ENCODE data around the gene SLC28A1.
"Not testable (repeated sequence)": the region's sequence is repeated elsewhere in the genome, so short reads cannot be mapped to it uniquely, and the experiment has no call there.

Gene SLC28A1

DNA sequence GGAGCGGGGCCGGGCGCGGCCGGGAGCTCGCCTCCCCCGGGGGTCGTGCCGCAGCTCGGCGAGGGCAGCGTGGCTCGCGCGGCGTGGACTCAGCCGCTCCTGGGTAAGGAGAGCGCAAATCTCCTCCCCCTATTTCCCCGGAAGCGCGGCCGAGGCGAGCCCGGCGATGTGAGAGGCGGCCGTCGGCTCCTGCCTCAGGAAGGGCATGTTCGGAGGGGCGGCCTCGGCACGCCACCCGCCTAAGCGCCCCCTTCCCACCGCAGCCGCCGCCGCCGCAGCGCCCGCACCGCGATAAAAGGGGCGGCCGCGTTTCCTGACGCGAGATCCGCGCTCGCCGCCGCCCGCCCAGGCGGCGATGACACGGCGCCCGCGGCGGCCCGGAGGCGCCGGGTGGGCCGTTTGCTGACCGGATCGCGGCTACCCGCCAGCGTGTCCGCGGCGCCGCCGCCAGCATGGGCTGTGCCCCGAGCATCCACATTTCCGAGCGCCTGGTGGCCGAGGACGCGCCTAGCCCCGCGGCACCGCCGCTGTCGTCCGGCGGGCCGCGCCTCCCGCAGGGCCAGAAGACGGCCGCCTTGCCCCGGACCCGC lies 97.3 kb downstream of the SLC28A1 start, which contains the start of gene PDE8A:
Gene PDE8A (plus strand): TSS at position 146 of the 590 bp plus-strand sequence. CDS start 307 bp downstream, at position 453.
- in situ Hi-C loops (cut with MboI; ENCODE audit: low pct_unique_long_range_greater_than_20kb, low sequenced_read_pairs) = no loop called here
- DNase-seq = no peak

DNA sequence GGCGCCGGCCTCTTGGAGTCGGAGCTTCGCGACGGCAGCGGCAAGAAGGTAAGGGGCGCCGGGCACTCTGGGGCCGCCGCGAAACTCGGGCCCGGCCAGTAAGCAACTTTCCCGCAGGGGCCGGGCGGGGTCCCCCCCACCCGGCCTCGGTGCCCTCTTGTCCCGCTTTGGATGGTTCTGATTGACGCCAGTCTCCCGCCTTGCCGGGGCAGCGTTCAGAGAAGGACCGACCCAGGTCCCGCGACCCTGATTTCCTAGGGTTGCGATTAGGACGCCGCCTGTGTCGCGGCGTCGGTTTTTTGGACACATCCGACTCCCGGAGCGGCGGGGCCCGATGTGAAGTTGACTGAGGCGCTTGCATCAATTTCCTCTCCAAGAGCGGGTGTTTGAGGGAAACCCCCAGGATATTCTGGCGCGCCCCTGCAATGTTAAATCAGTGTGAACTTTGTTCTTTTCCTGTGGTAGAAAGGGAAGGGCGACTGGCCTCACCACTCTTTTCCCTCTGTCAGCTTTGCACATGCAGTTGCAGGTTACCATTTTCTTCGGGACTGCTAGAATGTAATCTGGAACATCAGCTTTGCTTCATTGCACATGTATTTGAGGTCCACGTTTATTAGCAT lies 97.9 kb downstream of the SLC28A1 start:
- in situ Hi-C loops (cut with MboI; ENCODE audit: low pct_unique_long_range_greater_than_20kb, low sequenced_read_pairs) = no loop called here
- peak; percentile 66 for DNase-seq

DNA sequence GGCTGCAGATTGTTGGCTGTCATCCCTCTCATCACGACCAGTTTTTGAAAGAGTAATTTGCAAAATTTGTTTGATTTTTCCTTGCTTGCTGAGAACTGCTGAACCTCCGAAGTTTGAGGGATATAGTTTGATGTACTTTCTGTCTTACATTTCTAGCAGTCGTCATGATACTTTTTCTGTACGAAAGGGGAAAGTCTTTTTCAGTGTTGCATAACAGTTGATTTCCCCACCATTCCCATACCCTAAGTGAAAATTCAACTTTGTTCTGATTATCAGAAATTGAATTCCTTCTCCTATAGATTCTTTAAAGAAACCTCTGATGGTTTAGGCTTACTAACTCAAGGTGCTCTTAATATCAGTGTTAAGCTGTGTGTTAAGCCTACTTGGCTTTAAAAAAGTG lies 98.8 kb downstream of the SLC28A1 start:
- no peak for DNase-seq
- in situ Hi-C loops (cut with MboI; ENCODE audit: low pct_unique_long_range_greater_than_20kb, low sequenced_read_pairs) = no loop called here

DNA sequence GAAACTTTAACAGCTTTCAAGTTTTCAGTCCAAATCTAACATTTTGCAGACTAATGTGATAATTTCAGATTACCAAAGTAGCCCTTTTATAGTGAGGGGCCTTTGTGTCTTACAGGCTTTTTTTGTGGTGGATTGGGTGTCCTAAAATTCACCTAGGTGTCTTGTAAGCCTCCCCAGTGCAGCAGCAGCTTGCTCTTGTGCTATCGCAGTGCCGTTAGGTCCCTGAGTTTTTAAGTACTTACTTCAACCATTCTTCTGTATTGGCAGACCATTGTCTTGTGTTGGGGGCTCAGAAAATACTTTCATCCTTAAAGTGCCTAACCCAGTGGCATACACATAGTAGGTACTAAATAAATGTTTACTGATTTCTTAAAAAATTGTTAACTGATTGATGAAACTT lies 99.2 kb downstream of the SLC28A1 start:
- in situ Hi-C loops (cut with MboI; ENCODE audit: low pct_unique_long_range_greater_than_20kb, low sequenced_read_pairs) = no loop called here
- DNase-seq = no peak

DNA sequence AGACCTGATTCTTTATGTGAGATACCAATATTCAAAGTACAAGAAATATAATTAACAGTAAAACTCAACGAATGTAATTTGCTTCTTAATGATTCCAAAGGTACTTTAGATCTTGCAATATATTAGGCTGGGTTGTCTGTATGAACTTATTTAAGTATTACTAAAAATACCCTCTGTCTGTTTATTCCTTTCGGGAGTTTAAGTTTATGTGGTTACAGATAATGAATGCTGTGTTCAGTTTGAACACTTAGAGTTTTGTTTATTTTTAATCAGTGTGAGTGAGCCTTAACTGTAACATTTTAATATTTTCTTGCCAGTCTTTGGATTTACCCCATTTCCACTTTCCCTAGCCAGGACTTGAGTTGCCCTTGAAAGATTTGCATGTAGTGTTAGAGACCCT lies 100.7 kb downstream of the SLC28A1 start:
- DNase-seq = no peak
- in situ Hi-C loops (cut with MboI; ENCODE audit: low pct_unique_long_range_greater_than_20kb, low sequenced_read_pairs) = no loop called here

DNA sequence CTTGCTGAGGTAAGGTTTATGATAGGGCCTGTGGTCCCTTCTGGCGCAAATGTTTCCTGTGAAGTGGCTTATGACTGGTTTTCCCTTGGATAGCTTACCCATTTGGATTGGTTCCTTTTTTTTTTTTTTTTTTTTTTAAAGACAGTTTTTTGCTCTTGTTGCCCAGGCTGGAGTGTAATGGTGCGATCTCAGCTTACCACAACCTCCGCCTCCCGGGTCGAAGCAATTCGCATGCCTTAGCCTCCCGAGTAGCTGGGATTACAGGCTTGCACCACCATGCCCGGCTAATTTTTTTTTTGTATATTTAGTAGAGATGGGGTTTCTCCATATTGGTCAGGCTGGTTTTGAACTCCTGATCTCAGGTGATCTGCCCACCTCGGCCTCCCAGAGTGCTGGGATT lies 102.9 kb downstream of the SLC28A1 start:
- peak; percentile 69 for DNase-seq
- in situ Hi-C loops (cut with MboI; ENCODE audit: low pct_unique_long_range_greater_than_20kb, low sequenced_read_pairs) = not testable (repeated sequence)

DNA sequence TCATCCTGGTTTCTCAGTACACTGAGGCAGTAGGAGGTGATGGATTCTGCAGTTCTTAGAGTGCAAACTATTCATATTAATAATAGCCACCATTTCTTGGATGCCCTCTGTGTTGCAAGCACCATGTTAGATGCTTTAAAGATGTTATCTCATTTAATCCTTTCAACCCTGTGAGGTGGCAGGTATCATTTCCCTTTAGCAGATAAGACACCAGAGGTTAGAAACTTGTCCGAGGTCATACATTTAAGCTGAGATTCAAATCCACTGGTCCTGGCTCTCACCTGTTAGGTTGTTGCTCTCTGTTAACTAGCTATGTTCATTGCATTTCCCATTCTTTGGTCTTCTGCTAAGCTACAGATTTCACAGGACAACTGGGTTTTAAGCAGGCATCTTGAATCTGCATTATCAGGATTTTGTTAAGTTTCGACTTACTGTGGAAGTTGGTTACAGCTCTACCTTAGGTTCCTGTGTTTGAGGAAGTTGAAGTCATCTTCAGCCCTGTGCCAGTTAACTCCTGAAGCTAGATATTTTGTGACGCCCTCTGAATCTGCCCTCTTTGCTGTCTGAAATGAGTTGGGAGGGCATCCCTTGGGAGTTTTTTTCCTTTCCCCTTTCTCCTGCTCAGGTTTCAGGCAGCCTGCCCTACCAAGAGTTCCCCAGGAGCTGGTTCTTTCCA lies 103.6 kb downstream of the SLC28A1 start:
- in situ Hi-C loops (cut with MboI; ENCODE audit: low pct_unique_long_range_greater_than_20kb, low sequenced_read_pairs) = no loop called here
- peak; percentile 41 for DNase-seq

DNA sequence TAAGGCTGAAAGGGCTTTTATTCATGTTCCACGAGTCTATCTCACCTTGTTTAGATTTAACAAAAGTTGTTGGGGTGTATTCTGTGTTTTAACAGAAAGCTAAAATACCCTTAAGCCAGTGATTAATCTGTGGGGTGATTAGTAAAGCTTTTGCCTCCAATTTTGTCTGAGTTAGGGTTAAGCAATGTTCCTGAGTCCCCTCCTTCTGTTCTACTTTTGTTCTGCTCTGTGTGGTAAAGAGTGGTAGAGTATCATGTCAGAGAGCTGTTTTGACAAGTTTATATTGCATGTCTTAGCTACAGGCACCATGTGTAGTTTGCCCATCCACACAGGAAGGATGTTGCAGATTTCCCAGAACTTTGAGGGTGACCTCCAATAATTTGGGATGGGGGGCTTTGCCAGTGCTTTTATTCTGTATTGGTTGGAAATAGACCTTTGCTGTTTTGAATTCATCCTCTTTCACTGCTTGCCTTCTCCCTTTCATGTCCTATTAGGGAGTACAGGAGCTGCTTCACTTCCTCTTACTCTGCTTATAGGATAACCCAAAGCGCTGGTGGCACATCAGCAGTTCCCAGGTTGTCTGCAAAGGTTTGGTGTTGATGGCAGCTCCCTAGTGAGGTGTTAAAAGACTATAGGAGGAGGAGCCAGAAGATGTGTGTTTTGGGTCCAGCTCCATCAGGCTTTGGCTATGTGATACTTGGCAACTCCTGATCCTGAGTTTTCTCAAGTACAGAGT lies 104.6 kb downstream of the SLC28A1 start:
- peak; percentile 48 for DNase-seq
- in situ Hi-C loops (cut with MboI; ENCODE audit: low pct_unique_long_range_greater_than_20kb, low sequenced_read_pairs) = no loop called here

DNA sequence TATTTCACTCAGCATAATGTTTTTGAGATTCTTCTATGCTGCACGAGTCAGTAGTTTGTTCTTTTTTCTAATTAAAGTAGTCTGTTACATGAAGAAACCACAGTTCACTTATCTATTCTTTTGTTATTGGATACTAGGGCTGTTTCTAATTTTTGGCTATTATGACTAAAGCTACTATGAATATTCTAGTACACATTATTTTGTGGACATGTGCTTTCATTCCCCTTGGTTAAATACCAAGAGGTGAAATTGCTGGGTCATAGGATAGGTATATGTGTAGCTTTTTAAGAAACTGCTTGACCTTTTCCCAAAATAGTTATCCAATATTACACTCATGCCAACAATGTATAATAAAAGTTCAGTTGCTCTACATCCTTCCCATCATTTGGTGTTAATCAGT lies 106.0 kb downstream of the SLC28A1 start:
- no peak for DNase-seq
- in situ Hi-C loops (cut with MboI; ENCODE audit: low pct_unique_long_range_greater_than_20kb, low sequenced_read_pairs) = no loop called here

DNA sequence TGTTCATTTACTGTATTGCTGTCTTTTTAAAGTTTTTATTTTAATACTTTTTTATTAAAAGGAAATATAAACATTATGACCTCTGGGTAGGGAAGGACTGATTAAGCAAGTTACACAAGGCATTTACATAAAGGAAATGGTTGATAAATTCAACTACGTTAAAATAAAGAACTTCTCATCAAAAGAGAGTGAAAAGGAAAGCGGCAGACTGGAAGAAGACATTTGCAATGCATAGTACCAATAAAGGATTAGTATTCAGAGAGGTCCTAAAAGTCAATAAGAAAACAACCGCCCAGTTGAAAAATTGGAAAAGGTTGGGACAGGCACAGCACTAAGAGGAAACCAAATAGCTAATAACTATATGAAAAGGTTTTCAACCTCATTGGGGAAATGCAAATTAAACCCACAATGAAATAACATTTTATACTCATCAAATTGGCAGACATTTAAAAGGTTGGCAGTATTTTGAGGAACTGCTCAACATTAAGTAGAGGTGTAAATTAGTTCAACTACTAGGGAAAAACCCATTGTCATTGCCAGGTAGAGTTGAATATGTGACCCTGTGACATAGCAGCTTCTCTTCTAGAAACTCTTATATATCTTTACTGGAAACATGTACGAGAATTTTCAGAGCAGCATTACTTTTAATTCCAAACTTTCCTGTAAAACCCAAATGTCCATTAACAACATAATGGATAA lies 106.7 kb downstream of the SLC28A1 start:
- in situ Hi-C loops (cut with MboI; ENCODE audit: low pct_unique_long_range_greater_than_20kb, low sequenced_read_pairs) = no loop called here

DNA sequence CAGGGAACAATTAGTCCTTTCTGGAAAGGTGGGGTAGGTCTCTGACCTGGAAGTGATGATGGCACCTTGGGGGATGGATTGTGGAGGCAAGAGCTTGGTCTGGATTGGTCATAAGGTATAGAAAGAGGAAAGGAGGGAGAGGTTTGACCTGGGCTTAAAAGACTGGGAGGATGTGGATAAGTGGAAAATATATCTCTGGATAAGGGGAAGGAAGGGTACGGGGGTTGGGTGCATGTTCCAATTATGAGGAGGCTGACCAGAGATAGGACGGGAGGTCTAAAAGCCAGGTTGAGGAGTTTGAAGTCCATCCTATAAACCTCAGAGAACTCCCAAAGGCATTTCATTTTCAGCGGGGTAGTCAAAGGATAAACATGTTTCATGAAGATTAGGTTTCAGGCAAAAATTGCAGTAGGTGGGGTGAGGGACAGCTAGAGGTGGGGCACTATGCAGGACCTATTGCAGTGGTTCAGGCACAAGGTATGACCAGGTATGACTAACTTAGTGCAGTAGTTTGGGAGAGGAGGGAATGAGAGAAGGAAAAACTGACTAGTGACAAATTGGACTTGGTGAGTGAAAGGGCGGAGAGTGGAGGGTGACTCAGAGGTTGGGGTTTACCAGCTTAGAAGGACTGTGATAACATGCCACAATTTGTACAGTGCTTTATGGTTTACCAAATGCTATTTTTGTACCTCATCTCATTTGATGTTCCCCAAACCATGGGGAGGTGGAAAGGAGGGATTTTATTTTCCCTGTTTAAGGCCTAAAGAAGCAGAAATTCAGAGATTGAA lies 107.9 kb downstream of the SLC28A1 start:
- DNase-seq = peak; percentile 40
- in situ Hi-C loops (cut with MboI; ENCODE audit: low pct_unique_long_range_greater_than_20kb, low sequenced_read_pairs) = no loop called here

More for the DNA sequence above, 106.7 kb downstream of the SLC28A1 start:
- DNase-seq = no peak
